Right lobe of liver (tissue), 4 donors: ENCODE measurements around the gene MTMR6.

Experiments used
- CTCF ChIP-seq, 4 donors: fragments of 200-600 bp in 3 of 4; fragments of 450-650 bp in 1 of 4; IDR thresholded peaks; one replicate each; pipeline versions ENCODE4 v1.5.1 to v1.8.0; 2016 to 2022; ENCODE audit warnings: antibody characterized with exemption in 4 of 4, mild to moderate bottlenecking in 2 of 4
- POLR2A ChIP-seq: fragments of 450-650 bp; IDR thresholded peaks from one replicate; pipeline ENCODE4 v1.6.1; 2017; ENCODE audit warnings: antibody characterized with exemption, mild to moderate bottlenecking
- donor health status: DM: no; HTN: no; CAD: no.
- donor health status: DM: no; HTN: no; CAD: no.
- donor health status: DM: no; HTN: yes; CAD: no.

GRCh38 chr13:25280396-25280795 is 6.9 kb downstream of the MTMR6 start:
- no peak for TF ChIP-seq CTCF (IDR thresholded peaks at IDR 0.05)
- TF ChIP-seq POLR2A = no peak
